HG03521 (cell line): ENCODE data around the gene PAK5.

Experiments used
- ATAC-seq: cut with Tn5 transposase; IDR thresholded peaks from one replicate; pipeline ENCODE4 v1.9.1; 2021; ENCODE audit warnings: mild to moderate bottlenecking, moderate library complexity; ENCODE audit not compliant: unreplicated experiment

The PAK5 gene

GRCh38 chr20:9626357-9626756 lies 212.5 kb downstream of the PAK5 start:
- peak; percentile 42 for ATAC-seq

- no peak for ATAC-seq
These were observed 220.9 kb downstream of the PAK5 start for GRCh38 chr20:9617940-9618339.

- peak; percentile 37 for ATAC-seq
These were observed 221.9 kb downstream of the PAK5 start for GRCh38 chr20:9616833-9617461.

GRCh38 chr20:9616455-9616805 lies 222.4 kb downstream of the PAK5 start:
- no peak for ATAC-seq

- ATAC-seq = peak; percentile 97
These were observed 223.0 kb downstream of the PAK5 start for GRCh38 chr20:9615766-9616454.

GRCh38 chr20:9615118-9615517 lies 223.8 kb downstream of the PAK5 start:
- no peak for ATAC-seq

GRCh38 chr20:9613871-9614270 lies 225.0 kb downstream of the PAK5 start:
- no peak for ATAC-seq

- ATAC-seq = no peak
These were observed 227.0 kb downstream of the PAK5 start for GRCh38 chr20:9611921-9612320.

GRCh38 chr20:9610665-9611064 lies 228.2 kb downstream of the PAK5 start:
- no peak for ATAC-seq

- ATAC-seq = peak; percentile 59
These were observed 228.9 kb downstream of the PAK5 start for GRCh38 chr20:9609887-9610502.

- no peak for ATAC-seq
These were observed 230.1 kb downstream of the PAK5 start for GRCh38 chr20:9608639-9609340.

GRCh38 chr20:9602847-9603183 lies 236.1 kb downstream of the PAK5 start:
- ATAC-seq = no peak

- no peak for ATAC-seq
These were observed 238.3 kb downstream of the PAK5 start for GRCh38 chr20:9600562-9600961.

- no peak for ATAC-seq
These were observed 241.3 kb downstream of the PAK5 start for GRCh38 chr20:9597547-9597946.

GRCh38 chr20:9595763-9596162 lies 243.1 kb downstream of the PAK5 start:
- no peak for ATAC-seq

- ATAC-seq = no peak
These were observed 244.5 kb downstream of the PAK5 start for GRCh38 chr20:9594284-9594875.

GRCh38 chr20:9592419-9592818 lies 246.5 kb downstream of the PAK5 start:
- no peak for ATAC-seq

- no peak for ATAC-seq
These were observed 247.8 kb downstream of the PAK5 start for GRCh38 chr20:9591080-9591479.

- no peak for ATAC-seq
These were observed 248.7 kb downstream of the PAK5 start for GRCh38 chr20:9590189-9590588.

- ATAC-seq = no peak
These were observed 250.2 kb downstream of the PAK5 start for GRCh38 chr20:9588706-9589105.

GRCh38 chr20:9583151-9583550 lies 255.7 kb downstream of the PAK5 start:
- no peak for ATAC-seq

GRCh38 chr20:9582137-9582536 lies 256.7 kb downstream of the PAK5 start:
- ATAC-seq = no peak
